HL-60/S4 (cell line): Measurements from ENCODE around the gene CD8B2.
"Not testable (repeated sequence)": the region's sequence is repeated elsewhere in the genome, so short reads cannot be mapped to it uniquely, and the experiment has no call there.

Source experiments
- in situ Hi-C: fragments of 300-500 bp; cut with MboI; formaldehyde crosslinking; loops from 2 replicates; pipeline ENCODE4 v1.14.3; 2022; ENCODE audit warnings: low sequenced_read_pairs

The CD8B2 gene

DNA sequence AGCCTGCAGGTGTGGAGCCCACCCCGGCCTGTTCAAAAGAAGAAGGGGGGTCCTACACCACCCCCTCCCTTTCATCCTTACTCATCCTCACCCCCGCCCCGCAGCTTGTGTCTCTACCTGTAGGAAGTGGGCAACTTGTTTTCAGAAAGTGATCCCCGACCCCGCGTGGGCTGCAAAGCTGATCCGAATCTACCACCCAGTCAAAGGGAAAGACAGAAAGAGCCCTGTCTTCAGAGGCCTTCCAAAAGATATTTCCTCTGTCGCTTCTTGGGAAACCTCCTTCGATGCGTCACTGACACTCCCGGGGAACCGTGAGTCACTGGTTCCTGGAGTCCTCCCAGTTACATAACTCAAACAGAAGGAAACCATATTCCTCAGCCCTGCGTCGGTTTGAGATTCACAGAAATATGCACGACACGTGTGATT is 24.3 kb downstream of the CD8B2 start:
- in situ Hi-C loops = not testable (repeated sequence)

DNA sequence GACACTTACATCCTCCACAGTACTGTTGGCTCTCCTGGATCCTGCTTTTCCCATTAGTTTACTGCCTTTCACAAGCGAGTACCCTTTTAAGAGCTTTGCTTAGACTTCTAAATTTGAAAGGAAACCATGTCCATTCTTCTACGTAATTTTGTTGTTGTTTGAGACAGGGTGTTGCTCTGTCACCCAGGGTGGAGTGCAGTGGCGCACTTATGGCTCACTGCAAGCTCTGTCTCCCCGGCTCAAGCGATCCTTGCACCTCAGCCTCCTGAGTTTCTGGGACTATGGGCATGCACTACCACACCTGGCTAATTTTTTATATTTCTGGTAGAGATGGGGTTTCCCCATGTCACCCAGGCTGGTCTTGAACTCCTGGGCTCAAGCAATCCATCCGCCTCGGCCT is 24.8 kb downstream of the CD8B2 start:
- in situ Hi-C loops = not testable (repeated sequence)

DNA sequence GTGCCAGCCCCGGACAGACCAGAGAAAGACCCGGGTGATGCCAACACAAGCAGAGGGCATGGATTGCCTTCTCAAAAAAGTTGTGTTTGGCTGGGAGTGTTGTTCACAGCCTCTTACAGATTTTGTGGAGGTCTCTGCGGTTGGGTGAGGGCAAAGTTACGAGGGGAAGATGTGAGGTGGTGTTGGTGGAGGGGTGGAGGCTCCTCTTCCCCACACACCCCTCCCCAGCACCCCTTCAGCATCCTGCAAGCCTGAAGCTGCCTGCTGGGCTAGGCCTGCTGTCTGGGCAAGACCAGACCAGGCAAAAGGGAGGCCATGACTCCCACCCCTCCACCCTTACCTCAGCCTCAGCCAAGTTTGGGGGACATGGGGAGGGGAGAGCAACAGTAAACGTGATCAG is 26.2 kb downstream of the CD8B2 start:
- in situ Hi-C loops = not testable (repeated sequence)

DNA sequence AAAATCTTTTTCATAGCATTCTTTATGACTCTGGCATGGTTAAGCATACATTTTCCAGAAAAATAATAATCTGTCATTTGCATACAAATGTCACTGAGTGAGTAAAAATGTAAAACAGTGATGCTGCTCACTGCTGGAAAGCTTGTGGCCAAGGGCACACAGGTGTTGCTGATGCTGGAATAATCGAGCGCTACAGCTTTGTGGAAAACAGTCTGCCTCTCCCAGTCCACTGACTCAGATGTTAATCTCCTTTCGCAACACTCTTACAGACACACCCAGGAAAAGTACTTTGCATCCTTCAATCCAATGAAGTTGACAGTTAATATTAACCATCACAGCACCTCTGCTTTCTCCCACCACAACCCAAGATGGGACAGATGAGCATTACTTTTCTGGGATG is 27.7 kb downstream of the CD8B2 start:
- in situ Hi-C loops = not testable (repeated sequence)

GRCh38 chr2:106516436-106516835 is 29.3 kb downstream of the CD8B2 start:
- in situ Hi-C loops = no loop called here

DNA sequence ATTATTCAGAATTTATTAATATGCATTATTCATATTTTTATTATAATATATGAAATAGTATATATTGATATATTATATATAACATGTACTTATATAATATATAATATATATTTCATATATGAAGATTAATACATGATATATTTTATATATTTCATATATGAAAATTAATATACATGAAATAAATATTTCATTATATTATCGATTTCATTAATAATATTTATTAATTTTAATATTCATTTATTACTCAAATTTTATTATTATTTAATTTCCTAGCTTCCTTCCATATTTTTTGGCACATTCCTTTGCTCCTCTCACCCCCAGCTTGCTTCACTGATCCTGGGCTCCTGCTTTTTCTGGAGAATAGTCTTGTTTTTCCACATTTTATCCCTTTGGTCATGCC is 29.7 kb downstream of the CD8B2 start:
- in situ Hi-C loops = no loop called here

DNA sequence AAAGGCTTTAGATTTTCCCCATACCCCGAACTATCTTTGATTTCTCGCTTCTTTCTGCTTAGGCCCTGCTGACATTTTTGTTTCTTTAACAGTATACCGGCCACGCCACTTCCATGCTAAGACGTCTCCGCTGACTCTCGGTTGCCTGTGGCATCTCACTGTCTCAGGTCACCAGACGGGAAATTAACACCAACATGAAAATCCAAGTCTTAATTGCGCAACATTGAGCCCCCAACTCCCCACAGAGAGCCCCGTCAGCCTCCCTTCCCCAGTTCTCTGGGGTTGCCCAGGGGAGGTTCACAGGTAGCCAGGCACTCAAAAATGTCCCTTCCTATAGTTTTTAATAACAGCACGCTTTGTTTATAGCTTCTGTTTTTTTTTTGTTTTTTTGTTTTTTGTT is 30.2 kb downstream of the CD8B2 start:
- in situ Hi-C loops = no loop called here

GRCh38 chr2:106519767-106520166 is 32.6 kb downstream of the CD8B2 start:
- in situ Hi-C loops = no loop called here

DNA sequence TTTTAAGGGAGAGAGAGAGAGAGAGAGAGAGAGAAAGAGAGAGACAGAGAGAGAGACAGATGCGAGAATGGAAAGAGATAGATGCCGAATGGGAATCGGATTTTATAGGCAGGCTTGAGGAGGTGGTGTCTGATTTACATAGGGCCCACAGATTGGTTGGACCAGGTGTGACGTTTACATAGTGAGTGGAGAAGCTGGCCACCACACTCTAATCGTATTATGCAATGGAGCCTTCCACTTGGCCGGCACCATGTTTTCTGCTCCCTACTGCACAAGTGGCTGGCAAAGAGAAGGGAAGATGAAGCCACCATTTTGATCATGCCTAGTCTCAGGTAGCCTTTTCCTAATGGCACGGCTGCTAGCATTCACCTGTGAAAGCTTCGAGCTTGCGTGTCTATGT is 33.9 kb downstream of the CD8B2 start:
- in situ Hi-C loops = no loop called here

DNA sequence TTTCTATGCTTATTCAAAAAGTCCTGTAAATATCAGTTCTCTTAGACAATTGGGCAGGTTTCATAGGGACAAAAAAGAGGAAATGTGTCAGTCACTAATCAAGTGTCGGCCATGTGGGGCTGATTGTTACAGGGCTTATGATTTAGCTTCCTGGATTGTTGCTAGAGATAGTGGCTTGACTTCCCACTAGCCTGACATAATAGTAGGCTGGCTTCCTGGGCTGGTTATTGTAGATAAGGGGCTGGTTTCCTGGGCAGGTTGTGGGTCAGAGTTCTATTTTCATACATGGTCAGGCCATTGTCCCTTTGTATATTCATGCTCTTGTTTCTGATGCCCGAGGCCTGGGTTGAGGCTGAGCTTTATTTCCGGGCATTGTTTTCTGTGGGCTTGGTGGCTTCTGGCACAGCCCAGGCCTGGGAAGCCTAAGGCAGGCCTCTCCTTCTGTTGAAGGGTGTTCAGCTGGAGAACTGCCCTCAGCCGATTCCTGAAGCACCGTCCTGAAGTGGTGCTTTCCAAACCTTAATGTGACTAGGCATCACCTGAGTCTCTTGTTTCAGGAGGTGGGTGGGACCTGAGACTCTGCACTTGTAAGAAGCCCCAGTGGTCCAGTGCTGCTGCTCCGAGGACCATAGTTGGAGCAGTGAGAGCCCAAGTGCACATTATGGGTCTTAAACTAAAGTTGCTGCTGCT is 37.0 kb downstream of the CD8B2 start:
- in situ Hi-C loops = no loop called here

- in situ Hi-C loops = no loop called here
Observed at GRCh38 chr2:106530866-106531265, 43.7 kb downstream of the CD8B2 start.

- in situ Hi-C loops = no loop called here
Observed at GRCh38 chr2:106531676-106532214, 44.6 kb downstream of the CD8B2 start.

- in situ Hi-C loops = no loop called here
Observed at GRCh38 chr2:106532236-106532635, 45.1 kb downstream of the CD8B2 start.

DNA sequence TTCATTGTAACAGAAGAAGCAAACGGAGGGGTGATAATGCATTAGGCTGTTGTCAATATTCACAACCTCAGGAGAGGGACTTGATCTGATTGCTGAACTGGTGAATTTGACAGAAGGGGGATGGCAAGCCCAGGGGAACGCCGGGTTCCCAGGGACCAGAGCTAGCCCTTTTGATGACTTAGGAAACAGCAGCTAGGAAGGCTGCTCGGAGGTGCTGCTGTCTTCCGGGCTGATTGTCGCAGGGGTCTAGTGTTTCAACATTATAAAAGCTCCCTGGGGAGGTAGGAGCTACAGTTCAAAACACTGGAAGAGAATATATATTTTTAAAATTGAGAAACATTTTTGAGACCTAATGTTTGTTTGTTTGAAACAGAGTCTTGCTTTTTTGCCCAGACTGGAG is 47.3 kb downstream of the CD8B2 start:
- in situ Hi-C loops = no loop called here

GRCh38 chr2:106536490-106536889 is 49.3 kb downstream of the CD8B2 start:
- in situ Hi-C loops = no loop called here

GRCh38 chr2:106537047-106537446 is 49.9 kb downstream of the CD8B2 start:
- in situ Hi-C loops = no loop called here

DNA sequence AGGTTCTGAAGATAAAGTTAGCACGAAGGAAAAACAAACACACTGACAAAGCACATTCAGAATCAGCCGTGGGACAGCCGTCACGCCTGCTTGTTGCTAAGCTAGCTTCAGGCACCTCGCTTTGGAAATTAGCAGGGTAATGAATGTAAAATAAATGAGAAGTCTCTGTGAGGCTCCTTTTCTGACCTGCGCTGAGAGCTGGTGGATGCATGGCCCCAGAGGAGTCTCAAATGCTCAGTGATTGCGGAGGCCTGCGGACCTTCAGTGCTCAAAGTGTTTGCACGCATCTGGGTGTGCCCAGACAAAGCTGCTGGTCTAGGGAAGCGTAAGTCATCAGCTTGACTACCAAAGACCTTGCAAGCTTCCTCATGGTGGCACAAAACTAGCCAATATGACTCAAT is 50.6 kb downstream of the CD8B2 start:
- in situ Hi-C loops = no loop called here

DNA sequence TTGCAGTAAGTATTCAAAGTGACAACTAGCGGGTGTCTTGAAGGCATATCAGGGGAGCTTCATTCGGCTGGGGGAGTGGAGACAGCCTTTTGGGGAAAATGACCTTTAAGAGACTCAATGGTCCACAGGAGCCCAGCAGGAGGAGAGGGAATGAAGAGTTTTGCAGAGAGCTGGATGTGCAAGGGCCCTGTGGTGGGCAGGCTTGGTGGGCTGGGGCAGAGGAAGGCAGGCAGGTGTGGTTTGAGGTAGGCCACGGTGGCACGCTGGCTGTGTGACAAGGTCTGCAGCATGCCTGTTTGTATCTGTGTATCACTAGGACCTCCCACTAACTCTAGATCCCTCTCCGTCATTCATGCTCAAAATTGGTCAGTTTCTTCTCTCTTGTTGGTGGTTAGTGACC is 53.7 kb downstream of the CD8B2 start:
- in situ Hi-C loops = no loop called here

- in situ Hi-C loops = no loop called here
Observed at GRCh38 chr2:106541333-106541732, 54.2 kb downstream of the CD8B2 start.

DNA sequence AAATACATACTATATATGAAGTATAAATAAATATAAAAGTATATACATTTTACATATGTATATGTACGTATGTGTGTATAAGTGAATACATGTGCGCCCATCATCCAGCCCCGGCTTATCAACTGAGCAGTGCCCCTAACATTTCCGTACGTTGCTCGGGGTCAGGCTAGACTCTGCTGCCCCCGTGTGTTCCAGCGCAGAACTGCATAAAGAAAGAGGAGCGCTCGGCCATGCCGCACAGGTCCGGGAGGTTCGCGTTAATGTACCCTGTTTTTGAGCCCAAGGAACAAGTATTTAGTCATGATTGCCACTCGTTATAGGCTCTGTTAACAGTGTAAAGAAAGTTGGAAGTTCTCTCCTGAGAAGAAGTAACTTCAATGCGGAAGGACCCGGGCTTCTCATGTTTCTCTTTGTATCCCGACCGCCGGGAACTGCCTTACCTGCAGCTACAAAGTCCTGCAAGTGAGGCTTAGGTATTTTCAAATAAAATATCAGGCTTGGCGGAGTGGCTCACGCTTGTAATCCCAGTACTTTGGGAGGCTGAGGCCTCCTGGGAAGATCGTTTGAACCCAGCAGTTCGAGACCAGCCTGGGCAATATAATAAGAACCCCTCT is 55.7 kb downstream of the CD8B2 start:
- in situ Hi-C loops = no loop called here

GRCh38 chr2:106545007-106545406 is 57.8 kb downstream of the CD8B2 start:
- in situ Hi-C loops = no loop called here

DNA sequence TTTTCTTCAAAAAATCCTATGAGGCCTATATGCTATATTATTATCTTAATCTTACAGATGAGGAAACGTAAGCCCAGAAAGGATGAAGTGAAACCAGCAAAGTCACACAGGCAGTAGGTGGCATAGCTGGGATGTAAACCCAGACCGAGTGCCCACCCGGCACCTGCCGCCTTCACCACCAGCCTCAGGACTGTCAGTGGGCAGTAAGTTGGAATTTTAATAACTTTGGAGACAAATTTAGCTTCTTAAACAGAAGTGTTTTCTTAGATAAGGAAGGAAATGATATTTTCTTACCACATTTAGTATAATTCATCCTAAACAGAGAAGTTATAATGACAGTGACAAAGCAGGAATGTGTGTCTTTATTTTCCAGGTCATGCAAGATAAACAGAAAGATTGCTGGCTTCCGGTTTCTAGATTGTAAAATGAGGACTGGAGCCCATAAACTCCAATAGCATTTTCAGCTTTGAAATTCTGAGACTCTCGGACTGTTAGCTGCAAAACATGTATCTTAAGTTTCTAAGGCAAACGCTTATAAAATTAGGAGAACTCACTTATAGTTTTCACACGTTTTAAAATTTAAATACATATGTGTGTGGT is 59.3 kb downstream of the CD8B2 start:
- in situ Hi-C loops = no loop called here
